Measurements from ENCODE around the gene CNTFR. TPM values are rescaled to one million over a fixed set of nuclear protein-coding genes. Genes with fewer than 3 reads are reported as not detected.

The CNTFR gene
- total RNA-seq, 5 donors from 2014 or later (not counting 1 experiment from before 2014, with no cell fraction given) = not detected

DNA sequence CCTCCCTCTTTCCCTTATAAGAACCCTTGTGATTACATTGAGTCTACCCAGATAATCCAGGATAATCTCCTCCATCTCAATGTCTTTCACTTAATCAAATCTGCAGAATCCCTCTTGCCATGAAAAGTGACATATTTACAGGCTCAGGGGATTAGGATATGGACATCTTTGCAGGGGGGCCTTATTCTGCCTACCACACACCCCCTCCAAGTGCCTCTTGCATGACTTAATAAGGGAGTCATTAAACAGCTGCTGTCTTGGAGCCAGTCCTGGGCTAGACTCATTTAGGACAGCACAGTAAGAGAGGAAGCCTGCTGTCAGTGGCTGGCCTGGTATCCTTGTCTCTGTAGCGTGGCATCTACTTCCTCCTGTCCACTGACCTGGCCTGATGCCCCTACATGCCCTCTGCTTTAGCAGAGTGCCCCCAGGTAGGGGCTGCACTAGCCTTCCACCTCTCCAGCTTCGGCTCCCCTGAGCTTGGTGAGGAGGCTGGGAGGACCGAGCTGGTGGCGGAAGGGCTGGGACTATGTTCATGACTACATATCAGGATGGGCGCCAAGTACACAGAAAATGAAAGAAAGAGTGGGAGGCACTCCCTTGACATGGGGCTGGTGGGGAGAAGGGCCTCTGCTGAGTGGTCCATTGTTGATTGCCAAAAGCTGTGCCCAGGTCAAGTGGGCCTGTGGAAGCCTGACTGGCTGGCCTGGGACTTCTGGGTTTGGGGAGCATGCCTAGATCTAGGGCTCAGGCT, 84.0 kb downstream of the CNTFR start:
- CTCF ChIA-PET = no interaction called here

DNA sequence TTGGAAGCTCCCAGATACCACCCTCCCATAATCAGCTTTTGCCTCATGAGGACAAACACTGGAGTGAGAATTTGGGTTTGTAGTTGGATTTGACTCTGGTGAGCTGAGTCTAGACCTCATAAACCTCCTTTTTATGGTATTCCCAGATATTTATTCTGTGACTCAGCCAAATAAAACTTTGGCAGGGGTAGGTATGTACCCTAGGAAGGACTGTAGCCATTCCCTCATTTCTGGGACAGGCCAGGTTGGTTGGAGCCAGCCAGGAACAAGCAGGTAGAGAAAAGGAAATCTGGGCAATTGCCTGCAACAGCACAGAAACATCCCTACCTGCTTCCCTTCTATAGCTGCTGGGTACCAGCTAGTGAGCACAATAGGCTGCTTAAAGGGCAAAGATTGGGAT, 86.1 kb downstream of the CNTFR start:
- Histone ChIP-seq H3K27me3 (replicated peaks in 1 of 2; ENCODE audit: control insufficient read depth in 2 of 2, extremely low read depth in 1 of 2, insufficient read depth in 2 of 2, low read length in 1 of 2) (peaks cover 0 to 9% of the 10 kb centered on the region in 2 experiments), H3K36me3 (ENCODE audit: control insufficient read depth in 2 of 2, extremely low read depth in 1 of 2, insufficient read depth in 1 of 2, low read length in 1 of 2) (no peaks in the 10 kb centered on the region), H3K9me3 (no peaks in the 10 kb centered on the region), H3K4me3 (ENCODE audit: control insufficient read depth in 1 of 2, extremely low read depth in 1 of 2, low read length in 1 of 2) (no peak overlapping the region), H3K4me1 (ENCODE audit: control insufficient read depth in 1 of 2, extremely low read depth in 1 of 2, insufficient read depth in 2 of 2, low read length in 2 of 2) (peaks cover 0 to 2% of the 10 kb centered on the region in 2 experiments), H3K27ac (ENCODE audit: low read length) (no peak overlapping the region)
- DNase-seq (no peak), ATAC-seq (replicated peaks in 1 of 4) (no peak)
- H3K27ac Mint-ChIP-seq = no peak overlapping the region
- H3K9me3 Mint-ChIP-seq = no peaks in the 10 kb centered on the region
- no peak overlapping the region for H3K4me3 Mint-ChIP-seq
- no peaks in the 10 kb centered on the region for H3K36me3 Mint-ChIP-seq
- ChIA-PET POLR2A (no interaction called here), CTCF (interaction anchor here in 1 of 2 donors (0.6 to 0.7 kb wide), 2 partner anchors 22 to 100 kb away, joined by 3 to 4 read pairs; no protein-coding TSS in a partner anchor)
- no peaks in the 10 kb centered on the region for H3K4me1 Mint-ChIP-seq
- peaks cover 0 to 7% of the 10 kb centered on the region in 2 donors for H3K27me3 Mint-ChIP-seq

More for the DNA sequence above, 84.0 kb downstream of the CNTFR start:
- H3K4me3 Mint-ChIP-seq = no peak overlapping the region
- no peaks in the 10 kb centered on the region for H3K9me3 Mint-ChIP-seq
- Histone ChIP-seq H3K4me3 (ENCODE audit: control insufficient read depth in 1 of 2, extremely low read depth in 1 of 2, low read length in 1 of 2) (no peak overlapping the region), H3K27ac (ENCODE audit: low read length) (no peak overlapping the region), H3K27me3 (replicated peaks in 1 of 2; ENCODE audit: control insufficient read depth in 2 of 2, extremely low read depth in 1 of 2, insufficient read depth in 2 of 2, low read length in 1 of 2) (peaks cover 0 to 9% of the 10 kb centered on the region in 2 experiments), H3K9me3 (no peaks in the 10 kb centered on the region), H3K4me1 (ENCODE audit: control insufficient read depth in 1 of 2, extremely low read depth in 1 of 2, insufficient read depth in 2 of 2, low read length in 2 of 2) (peaks cover 0 to 1% of the 10 kb centered on the region in 2 experiments), H3K36me3 (ENCODE audit: control insufficient read depth in 2 of 2, extremely low read depth in 1 of 2, insufficient read depth in 1 of 2, low read length in 1 of 2) (no peaks in the 10 kb centered on the region)
- H3K4me1 Mint-ChIP-seq = no peaks in the 10 kb centered on the region
- no peak for DNase-seq
- H3K36me3 Mint-ChIP-seq = no peaks in the 10 kb centered on the region
- no peaks in the 10 kb centered on the region for H3K27me3 Mint-ChIP-seq
- POLR2A ChIA-PET = no interaction called here
- WGBS (ENCODE audit: insufficient coverage) = 76% methylated on average over 3 of the region's 5 CpGs
- H3K27ac Mint-ChIP-seq = no peak overlapping the region
- no peak for ATAC-seq (replicated peaks in 1 of 4)

DNA sequence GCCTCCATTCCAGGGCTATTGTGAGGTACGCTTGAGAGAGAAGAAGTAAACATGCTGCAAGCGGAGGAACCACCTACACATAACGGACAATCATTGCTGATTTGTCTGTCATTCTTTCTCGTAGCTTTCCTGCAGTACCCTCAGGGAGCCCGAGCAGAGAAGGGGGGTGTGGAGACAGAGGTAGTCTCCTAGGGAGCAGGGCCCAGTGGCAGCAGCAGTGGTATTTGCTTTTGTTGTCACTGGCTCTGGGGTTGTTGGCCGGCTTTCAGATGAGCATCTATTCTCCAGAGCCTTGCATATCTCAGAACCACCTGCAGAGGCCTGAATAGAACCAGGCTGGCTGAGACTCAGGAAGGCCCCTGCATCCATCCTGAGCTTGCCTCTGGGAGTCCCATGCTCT, 86.6 kb downstream of the CNTFR start:
- Mint-ChIP-seq H3K4me1 (no peaks in the 10 kb centered on the region), H3K36me3 (no peaks in the 10 kb centered on the region), H3K27ac (no peak overlapping the region), H3K9me3 (no peaks in the 10 kb centered on the region), H3K27me3 (peaks cover 0 to 7% of the 10 kb centered on the region in 2 donors), H3K4me3 (no peak overlapping the region)
- 72% methylated on average over 3 of the region's 6 CpGs for WGBS (ENCODE audit: insufficient coverage)
- no peak overlapping the region for H3K27ac ChIP-seq (ENCODE audit: low read length)
- peaks cover 0 to 9% of the 10 kb centered on the region in 2 experiments for H3K27me3 ChIP-seq (replicated peaks in 1 of 2; ENCODE audit: control insufficient read depth in 2 of 2, extremely low read depth in 1 of 2, insufficient read depth in 2 of 2, low read length in 1 of 2)
- H3K4me1 ChIP-seq (ENCODE audit: control insufficient read depth in 1 of 2, extremely low read depth in 1 of 2, insufficient read depth in 2 of 2, low read length in 2 of 2) = peaks cover 0 to 2% of the 10 kb centered on the region in 2 experiments
- CTCF ChIA-PET = interaction anchor here in 1 of 2 donors (0.7 kb wide), 1 partner anchor 99 kb away, joined by 3 read pairs; no protein-coding TSS in a partner anchor
- H3K36me3 ChIP-seq (ENCODE audit: control insufficient read depth in 2 of 2, extremely low read depth in 1 of 2, insufficient read depth in 1 of 2, low read length in 1 of 2) = no peaks in the 10 kb centered on the region
- DNase-seq (no peak), ATAC-seq (replicated peaks in 1 of 4) (no peak)
- POLR2A ChIA-PET = no interaction called here
- H3K4me3 ChIP-seq (ENCODE audit: control insufficient read depth in 1 of 2, extremely low read depth in 1 of 2, low read length in 1 of 2) = no peak overlapping the region
- no peaks in the 10 kb centered on the region for H3K9me3 ChIP-seq

DNA sequence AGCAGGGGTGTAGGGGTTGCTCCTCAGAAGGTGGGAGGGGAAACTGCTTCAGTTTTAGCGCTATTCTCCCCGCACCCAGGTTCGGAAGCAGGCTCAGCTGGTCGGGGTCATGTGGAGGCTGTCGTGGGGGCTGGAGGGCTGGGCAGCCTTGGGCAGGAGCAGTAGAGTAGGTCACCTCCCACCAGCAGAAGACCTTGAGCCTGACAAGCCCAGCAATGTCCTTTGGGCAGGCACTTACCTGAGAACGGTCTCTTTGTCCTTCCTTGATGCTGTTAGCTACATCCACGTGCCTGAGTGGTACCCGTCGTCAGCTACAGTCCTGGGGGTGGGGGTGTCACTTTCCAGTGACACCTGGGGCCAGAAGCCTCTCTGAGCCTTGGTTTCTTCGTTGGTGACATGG, 87.1 kb downstream of the CNTFR start:
- ChIA-PET CTCF (interaction anchor here in 1 of 2 donors (2.5 kb wide), 1 partner anchor 99 kb away, joined by 9 read pairs; no protein-coding TSS in a partner anchor), POLR2A (no interaction called here)
- Histone ChIP-seq H3K4me1 (ENCODE audit: control insufficient read depth in 1 of 2, extremely low read depth in 1 of 2, insufficient read depth in 2 of 2, low read length in 2 of 2) (peaks cover 0 to 2% of the 10 kb centered on the region in 2 experiments), H3K9me3 (no peaks in the 10 kb centered on the region), H3K36me3 (ENCODE audit: control insufficient read depth in 2 of 2, extremely low read depth in 1 of 2, insufficient read depth in 1 of 2, low read length in 1 of 2) (no peaks in the 10 kb centered on the region), H3K4me3 (ENCODE audit: control insufficient read depth in 1 of 2, extremely low read depth in 1 of 2, low read length in 1 of 2) (no peak overlapping the region), H3K27me3 (replicated peaks in 1 of 2; ENCODE audit: control insufficient read depth in 2 of 2, extremely low read depth in 1 of 2, insufficient read depth in 2 of 2, low read length in 1 of 2) (peaks cover 0 to 9% of the 10 kb centered on the region in 2 experiments), H3K27ac (ENCODE audit: low read length) (no peak overlapping the region)
- ATAC-seq (replicated peaks in 1 of 4) = no peak
- Mint-ChIP-seq H3K9me3 (no peaks in the 10 kb centered on the region), H3K27ac (no peak overlapping the region), H3K4me1 (no peaks in the 10 kb centered on the region), H3K36me3 (no peaks in the 10 kb centered on the region), H3K27me3 (peaks cover 0 to 9% of the 10 kb centered on the region in 2 donors), H3K4me3 (no peak overlapping the region)
- DNase-seq = no peak
- 68% methylated on average over 10 of the region's 10 CpGs for WGBS (ENCODE audit: insufficient coverage)

DNA sequence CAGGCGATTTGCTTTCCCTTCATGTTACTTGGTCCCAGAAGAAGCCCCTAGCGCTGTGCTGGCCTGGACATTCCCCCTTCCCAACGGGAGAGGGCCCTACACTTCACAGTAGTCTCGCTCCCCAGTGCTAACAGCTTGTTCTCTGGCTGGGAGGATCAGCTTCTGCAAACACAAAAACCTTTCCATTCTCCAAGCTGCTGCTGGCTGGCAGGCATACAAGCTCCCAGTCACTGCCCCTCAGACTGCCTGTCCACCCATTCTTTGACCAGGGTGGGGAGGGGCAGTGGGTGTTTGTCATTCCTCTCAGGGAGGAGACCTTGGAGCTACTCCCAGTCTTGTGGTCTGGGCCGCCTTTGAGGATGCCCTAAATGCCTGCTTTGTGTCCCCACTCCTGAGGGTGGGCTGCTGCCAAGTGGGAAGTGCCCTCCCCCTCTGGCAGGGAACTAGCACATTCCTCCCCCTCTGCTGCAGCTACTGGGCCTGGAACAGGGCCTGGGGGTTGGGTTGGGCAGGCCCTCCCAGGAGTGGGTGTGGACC, 87.6 kb downstream of the CNTFR start:
- CTCF ChIA-PET = interaction anchor here (0.5 to 2.5 kb wide), 6 partner anchors 62 to 155 kb away, joined by 3 to 9 read pairs (median 4); no protein-coding TSS in a partner anchor
- H3K9me3 ChIP-seq = no peaks in the 10 kb centered on the region
- no peak overlapping the region for H3K27ac ChIP-seq (ENCODE audit: low read length)
- no peak for ATAC-seq (replicated peaks in 1 of 4)
- Mint-ChIP-seq H3K27me3 (peaks cover 0 to 12% of the 10 kb centered on the region in 2 donors), H3K4me3 (no peak overlapping the region), H3K27ac (no peak overlapping the region), H3K4me1 (no peaks in the 10 kb centered on the region), H3K9me3 (no peaks in the 10 kb centered on the region), H3K36me3 (no peaks in the 10 kb centered on the region)
- POLR2A ChIA-PET = no interaction called here
- H3K4me1 ChIP-seq (ENCODE audit: control insufficient read depth in 1 of 2, extremely low read depth in 1 of 2, insufficient read depth in 2 of 2, low read length in 2 of 2) = peaks cover 0 to 2% of the 10 kb centered on the region in 2 experiments
- H3K4me3 ChIP-seq (ENCODE audit: control insufficient read depth in 1 of 2, extremely low read depth in 1 of 2, low read length in 1 of 2) = no peak overlapping the region
- no peaks in the 10 kb centered on the region for H3K36me3 ChIP-seq (ENCODE audit: control insufficient read depth in 2 of 2, extremely low read depth in 1 of 2, insufficient read depth in 1 of 2, low read length in 1 of 2)
- DNase-seq = no peak
- WGBS (ENCODE audit: insufficient coverage) = 52% methylated on average over 3 of the region's 5 CpGs
- H3K27me3 ChIP-seq (replicated peaks in 1 of 2; ENCODE audit: control insufficient read depth in 2 of 2, extremely low read depth in 1 of 2, insufficient read depth in 2 of 2, low read length in 1 of 2) = peaks cover 0 to 9% of the 10 kb centered on the region in 2 experiments

All from T-cell (primary cell).